ENCODE results near the gene WDR81.
A peak's percentile ranks its signal among the peaks of the same experiment; 100 is the strongest.

Gene WDR81

GRCh38 chr17:1727258-1727789, 2.8 kb downstream of the WDR81 start:
- H3K9me3 ChIP-seq (ENCODE audit: control insufficient read depth, insufficient read depth, low read length): no peaks in the 10 kb centered on the region
- H3F3A ChIP-seq (ENCODE audit: control insufficient read depth, insufficient read depth): peaks cover 21% of the 10 kb centered on the region
- peaks cover 65% of the 10 kb centered on the region for H3K79me2 ChIP-seq (ENCODE audit: control insufficient read depth, low read length)
- H3K9me2 ChIP-seq (replicated peaks; ENCODE audit: control insufficient read depth, low read length): no peaks in the 10 kb centered on the region
- no peaks in the 10 kb centered on the region for H3K27me3 ChIP-seq (ENCODE audit: control insufficient read depth, low read length)
- peaks cover 89% of the 10 kb centered on the region for H3K4me1 ChIP-seq (ENCODE audit: control insufficient read depth, low read length)
- H4K20me1 ChIP-seq (ENCODE audit: control insufficient read depth, insufficient read depth, low read depth, low read length): no peaks in the 10 kb centered on the region
- H3K27ac ChIP-seq (ENCODE audit: low read depth, low read length): peak overlapping the region; percentile 99
- H3K4me3 ChIP-seq (ENCODE audit: low read length): peak overlapping the region; percentile 68
- H3K4me2 ChIP-seq (ENCODE audit: low read length): peak overlapping the region; percentile 61
- TF ChIP-seq EZH2phosphoT487 (IDR thresholded peaks at IDR 0.05; ENCODE audit: borderline replicate concordance, low read length): no peak
- no peak for TF ChIP-seq CTCF (IDR thresholded peaks at IDR 0.05; ENCODE audit: low read depth, low read length, poor library complexity, severe bottlenecking)
- peaks cover 52% of the 10 kb centered on the region for H3K36me3 ChIP-seq (ENCODE audit: control insufficient read depth, low read length)

- Histone ChIP-seq H3K4me1 (ENCODE audit: control insufficient read depth, low read length) (peaks cover 89% of the 10 kb centered on the region), H3K79me2 (ENCODE audit: control insufficient read depth, low read length) (peaks cover 65% of the 10 kb centered on the region), H3K36me3 (ENCODE audit: control insufficient read depth, low read length) (peaks cover 52% of the 10 kb centered on the region), H4K20me1 (ENCODE audit: control insufficient read depth, insufficient read depth, low read depth, low read length) (no peaks in the 10 kb centered on the region), H3K27me3 (ENCODE audit: control insufficient read depth, low read length) (no peaks in the 10 kb centered on the region), H3K9me3 (ENCODE audit: control insufficient read depth, insufficient read depth, low read length) (no peaks in the 10 kb centered on the region), H3F3A (ENCODE audit: control insufficient read depth, insufficient read depth) (peaks cover 14% of the 10 kb centered on the region), H3K4me3 (ENCODE audit: low read length) (peak overlapping the region; percentile 68), H3K4me2 (ENCODE audit: low read length) (peak overlapping the region; percentile 61), H3K27ac (ENCODE audit: low read depth, low read length) (peak overlapping the region; percentile 99), H3K9me2 (replicated peaks; ENCODE audit: control insufficient read depth, low read length) (no peaks in the 10 kb centered on the region)
- TF ChIP-seq CTCF (IDR thresholded peaks at IDR 0.05; ENCODE audit: low read depth, low read length, poor library complexity, severe bottlenecking) (no peak), EZH2phosphoT487 (IDR thresholded peaks at IDR 0.05; ENCODE audit: borderline replicate concordance, low read length) (no peak)
Observed at GRCh38 chr17:1727876-1728630, 3.5 kb downstream of the WDR81 start.

- no peaks in the 10 kb centered on the region for H4K20me1 ChIP-seq (ENCODE audit: control insufficient read depth, insufficient read depth, low read depth, low read length)
- peaks cover 65% of the 10 kb centered on the region for H3K36me3 ChIP-seq (ENCODE audit: control insufficient read depth, low read length)
- peak overlapping the region; percentile 61 for H3K4me2 ChIP-seq (ENCODE audit: low read length)
- H3K27me3 ChIP-seq (ENCODE audit: control insufficient read depth, low read length): no peaks in the 10 kb centered on the region
- H3F3A ChIP-seq (ENCODE audit: control insufficient read depth, insufficient read depth): peaks cover 23% of the 10 kb centered on the region
- peaks cover 96% of the 10 kb centered on the region for H3K4me1 ChIP-seq (ENCODE audit: control insufficient read depth, low read length)
- peak overlapping the region; percentile 99 for H3K27ac ChIP-seq (ENCODE audit: low read depth, low read length)
- peak overlapping the region; percentile 68 for H3K4me3 ChIP-seq (ENCODE audit: low read length)
- no peaks in the 10 kb centered on the region for H3K9me3 ChIP-seq (ENCODE audit: control insufficient read depth, insufficient read depth, low read length)
- no peak for TF ChIP-seq CTCF (IDR thresholded peaks at IDR 0.05; ENCODE audit: low read depth, low read length, poor library complexity, severe bottlenecking)
- H3K9me2 ChIP-seq (replicated peaks; ENCODE audit: control insufficient read depth, low read length): no peaks in the 10 kb centered on the region
- peaks cover 69% of the 10 kb centered on the region for H3K79me2 ChIP-seq (ENCODE audit: control insufficient read depth, low read length)
Observed at GRCh38 chr17:1729966-1730325, 5.4 kb downstream of the WDR81 start.

Measured in DOHH2 (cell line).